Activated T-cell treated with anti-CD3 and anti-CD28 coated beads, Interleukin-2, amount 50 U/mL, for 1 hour (primary cell): ENCODE data around the gene SLC9A3.

Experiments used
- DNase-seq: peaks from one replicate; pipeline ENCODE4 v3.0.0-alpha.2; 2020

Gene SLC9A3

DNA sequence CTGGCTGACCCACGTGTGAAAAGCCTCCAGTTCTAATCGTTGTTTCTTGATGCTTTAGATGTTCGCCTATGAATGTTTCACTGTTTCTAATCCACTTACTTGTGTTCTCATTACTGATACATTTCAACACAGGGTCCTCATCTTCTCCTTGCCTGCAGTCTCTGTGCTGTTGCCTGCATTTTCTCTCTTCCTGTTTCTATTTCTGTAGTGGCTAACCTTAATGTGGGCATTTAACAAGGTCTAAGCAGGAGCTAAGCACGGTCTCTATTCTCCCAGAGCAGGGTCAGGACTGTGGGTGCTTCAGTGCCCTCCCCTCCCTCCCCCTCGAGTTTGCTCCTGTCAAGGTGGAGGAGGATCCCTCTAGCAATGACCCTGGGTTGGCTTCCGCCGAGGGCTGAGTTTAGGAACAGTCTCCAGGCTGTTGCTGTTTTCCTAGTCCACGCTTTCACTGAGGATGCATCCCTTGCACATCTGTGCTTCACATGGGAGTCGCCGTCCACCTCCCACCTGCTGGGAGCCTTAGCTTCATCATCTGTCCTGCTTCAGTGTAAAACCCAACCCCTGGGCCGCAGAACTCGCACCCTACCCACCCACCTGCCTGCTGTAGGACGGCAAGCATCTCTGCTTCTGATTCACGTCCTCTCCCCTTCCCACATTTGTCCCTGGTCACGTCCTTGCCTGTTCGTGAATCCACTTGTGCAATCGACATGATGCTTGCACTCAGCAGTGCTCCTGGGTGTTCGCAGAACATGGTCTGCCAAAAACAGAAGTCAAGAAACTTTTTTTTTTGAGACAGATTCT lies 83.6 kb downstream of the SLC9A3 start:
- DNase-seq: no peak

DNA sequence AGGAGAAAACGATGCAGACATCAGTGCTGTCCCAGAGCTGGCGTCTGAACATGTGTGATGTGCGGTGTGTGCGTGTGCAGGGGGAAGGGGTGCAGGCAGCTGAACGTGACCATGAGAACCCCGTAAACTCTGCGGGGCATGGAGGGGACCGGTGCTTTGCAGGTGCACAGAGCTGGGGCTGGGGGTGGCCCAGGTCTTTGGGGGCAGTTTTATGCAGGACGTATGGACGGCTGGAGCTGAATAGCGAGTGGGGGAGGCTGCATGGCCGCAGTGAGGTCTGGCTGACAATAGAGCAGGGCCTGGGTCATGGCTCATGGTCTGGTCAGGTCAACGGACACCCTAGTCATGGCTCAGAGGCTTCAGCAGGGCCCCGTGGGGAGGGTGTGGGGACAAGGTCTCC lies 84.6 kb downstream of the SLC9A3 start:
- no peak for DNase-seq

DNA sequence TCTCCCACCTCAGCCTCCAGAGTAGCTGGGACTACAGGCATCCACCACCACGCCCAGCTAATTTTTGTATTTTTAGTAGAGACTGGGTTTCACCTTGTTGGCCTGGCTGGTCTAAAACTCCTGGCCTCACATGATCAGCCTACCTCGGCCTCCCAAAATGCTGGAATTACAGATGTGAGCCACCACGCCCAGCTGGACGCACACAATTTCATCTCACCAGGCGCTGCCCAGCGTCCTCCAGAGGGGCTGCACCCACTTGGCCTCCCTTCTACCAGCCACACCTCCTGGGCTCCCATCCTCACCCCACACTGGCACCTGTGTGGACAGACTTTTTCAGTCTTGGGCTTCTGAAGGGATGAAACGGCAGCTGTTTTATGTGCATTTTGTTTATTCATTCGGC lies 85.1 kb downstream of the SLC9A3 start:
- no peak for DNase-seq

- no peak for DNase-seq
Measured at GRCh38 chr5:438481-438981, 85.7 kb downstream of the SLC9A3 start.

DNA sequence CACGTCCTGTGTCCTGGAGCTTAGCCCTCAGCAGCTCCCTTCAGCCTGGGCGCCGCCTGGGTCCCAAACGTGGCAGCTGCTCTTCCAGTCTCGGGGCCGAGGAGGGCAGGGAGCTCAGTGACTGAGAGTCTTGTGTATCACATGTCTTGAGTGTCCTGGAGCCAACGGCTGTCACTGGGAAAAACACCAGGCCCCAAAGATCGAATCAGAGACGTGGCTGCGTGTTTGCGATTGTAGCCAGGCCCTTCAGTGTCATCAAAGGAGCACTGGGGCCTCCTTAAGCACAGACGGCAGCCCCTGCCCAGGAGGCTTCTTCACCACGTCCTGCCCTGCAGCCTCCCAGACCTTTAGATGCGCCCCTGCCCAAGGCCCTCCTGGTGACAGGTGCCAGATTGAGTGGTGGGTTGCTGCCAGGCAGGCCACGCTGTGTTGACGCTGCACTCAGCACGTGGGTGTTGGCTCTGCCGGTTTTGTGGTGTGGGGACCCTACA lies 86.9 kb downstream of the SLC9A3 start:
- no peak for DNase-seq

DNA sequence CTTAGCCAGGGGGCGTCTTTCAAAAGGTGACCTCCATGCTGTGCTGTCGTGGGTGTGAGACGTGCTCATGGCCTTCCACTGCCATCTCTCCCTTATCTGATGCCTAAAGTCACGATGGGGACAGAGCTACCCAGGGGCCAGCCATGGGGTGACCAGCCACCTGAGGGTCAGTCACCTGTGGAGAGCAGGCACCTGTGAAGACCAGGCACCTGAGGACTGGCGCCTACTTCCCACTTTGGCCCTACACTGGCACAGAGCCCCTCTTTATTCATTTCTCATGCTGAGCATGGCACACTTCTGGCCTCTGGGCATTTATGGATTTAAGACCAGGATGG lies 87.6 kb downstream of the SLC9A3 start:
- no peak for DNase-seq

DNA sequence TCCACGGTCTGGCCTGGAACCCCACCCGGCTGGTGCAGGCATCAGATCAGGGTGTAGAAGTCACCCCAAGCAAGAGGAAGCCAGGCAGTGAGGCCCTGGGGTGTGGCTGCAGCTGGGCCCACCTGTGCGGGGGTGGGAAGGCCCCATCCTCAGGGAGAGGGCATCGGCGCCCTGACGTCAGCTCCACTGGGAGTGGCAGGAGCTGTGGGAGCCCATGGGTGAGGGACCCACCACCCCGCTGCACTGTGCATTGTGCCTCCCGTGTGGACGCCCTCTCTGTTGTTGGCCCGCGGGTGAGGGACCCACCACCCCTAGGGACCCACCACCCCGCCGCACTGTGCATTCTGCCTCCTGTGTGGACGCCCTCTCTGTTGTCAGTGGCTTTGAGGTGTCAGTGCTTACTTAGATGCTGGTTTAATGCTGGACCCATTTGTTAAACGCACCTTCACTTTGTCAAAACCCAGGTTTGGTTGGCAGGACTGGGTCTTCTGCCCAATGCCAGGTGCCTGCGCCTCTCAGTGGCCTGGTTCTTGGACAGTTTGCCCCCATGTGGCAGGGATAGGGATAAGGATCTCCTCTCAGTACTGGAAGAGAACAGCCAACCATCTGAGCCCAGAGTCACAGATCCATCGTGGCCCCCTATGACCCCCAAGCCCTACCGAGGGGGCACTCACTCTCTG lies 88.1 kb downstream of the SLC9A3 start:
- DNase-seq: no peak

DNA sequence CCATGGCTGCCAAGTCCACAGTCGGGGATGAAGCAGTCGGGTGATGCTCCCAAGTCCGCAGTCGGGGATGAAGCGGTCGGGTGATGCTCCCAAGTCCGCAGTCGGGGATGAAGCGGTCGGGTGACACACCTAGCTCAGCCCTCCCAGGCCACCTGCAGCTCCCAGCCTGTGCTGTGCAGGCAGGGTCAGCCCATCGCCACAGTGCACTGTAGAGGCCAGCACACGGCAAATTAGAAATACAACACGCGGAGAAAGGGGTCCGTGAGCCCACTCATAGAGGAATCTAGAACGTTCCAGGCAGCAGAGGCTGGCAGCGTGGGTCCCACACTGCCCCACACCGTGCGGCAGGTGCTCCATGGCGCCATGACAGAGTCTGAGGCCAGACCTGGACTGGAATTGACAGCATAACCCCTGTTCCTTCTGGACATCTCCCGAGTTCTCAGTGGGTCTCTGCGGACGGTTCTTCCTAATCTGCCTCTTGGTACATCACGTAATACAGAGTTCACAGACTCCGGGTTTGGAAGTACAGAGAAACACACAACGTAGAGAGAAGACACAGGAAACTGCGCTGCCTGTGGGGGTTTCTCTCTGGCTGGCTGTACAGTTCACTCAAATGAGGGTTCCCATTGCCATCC lies 89.0 kb downstream of the SLC9A3 start:
- peak; percentile 8 for DNase-seq

- peak; percentile 10 for DNase-seq
Measured at GRCh38 chr5:434443-435146, 89.7 kb downstream of the SLC9A3 start.

- peak; percentile 9 for DNase-seq
Measured at GRCh38 chr5:433836-434235, 90.4 kb downstream of the SLC9A3 start.

DNA sequence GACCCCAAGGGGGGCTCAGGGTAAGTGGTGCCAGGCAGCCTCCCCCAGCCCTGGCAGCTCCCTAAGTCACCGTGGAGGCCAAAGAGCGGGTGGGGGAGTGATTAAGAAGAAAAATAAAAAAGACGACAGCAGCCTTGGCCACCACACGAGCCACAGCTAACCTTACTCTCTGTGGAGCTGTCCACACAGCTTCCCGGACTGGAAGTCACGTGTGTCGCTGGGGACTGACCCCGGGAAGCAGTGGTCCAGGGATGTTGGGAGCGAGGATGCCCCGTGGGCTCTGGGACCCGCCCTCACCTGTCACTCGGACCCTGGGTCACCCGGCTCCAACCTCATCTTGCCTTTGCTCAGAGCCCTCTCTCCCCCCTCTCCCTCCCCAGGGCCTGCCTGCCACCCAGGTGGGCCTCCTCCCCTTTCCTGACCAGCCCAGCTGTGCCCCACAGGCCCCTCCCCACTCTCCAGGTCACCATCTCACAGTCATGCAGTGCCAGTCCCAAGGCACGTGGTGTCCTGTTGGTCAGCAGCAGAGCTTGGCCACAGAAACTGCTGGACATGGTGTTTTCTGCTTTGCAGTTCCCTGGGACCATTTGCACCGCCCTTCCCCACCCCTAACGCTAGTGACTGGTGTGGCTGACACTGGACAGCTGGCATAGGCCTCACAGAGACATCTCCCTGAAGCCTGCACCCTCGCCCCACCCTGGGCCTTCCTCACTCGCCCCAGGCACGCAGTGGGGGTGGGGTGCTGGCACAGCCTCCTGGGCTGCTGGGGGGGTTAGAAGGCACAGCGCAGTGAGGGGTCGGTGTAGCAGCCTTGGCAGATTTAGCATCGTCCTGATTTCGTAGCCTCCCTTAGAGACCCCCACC lies 91.1 kb downstream of the SLC9A3 start:
- DNase-seq: peak; percentile 12

DNA sequence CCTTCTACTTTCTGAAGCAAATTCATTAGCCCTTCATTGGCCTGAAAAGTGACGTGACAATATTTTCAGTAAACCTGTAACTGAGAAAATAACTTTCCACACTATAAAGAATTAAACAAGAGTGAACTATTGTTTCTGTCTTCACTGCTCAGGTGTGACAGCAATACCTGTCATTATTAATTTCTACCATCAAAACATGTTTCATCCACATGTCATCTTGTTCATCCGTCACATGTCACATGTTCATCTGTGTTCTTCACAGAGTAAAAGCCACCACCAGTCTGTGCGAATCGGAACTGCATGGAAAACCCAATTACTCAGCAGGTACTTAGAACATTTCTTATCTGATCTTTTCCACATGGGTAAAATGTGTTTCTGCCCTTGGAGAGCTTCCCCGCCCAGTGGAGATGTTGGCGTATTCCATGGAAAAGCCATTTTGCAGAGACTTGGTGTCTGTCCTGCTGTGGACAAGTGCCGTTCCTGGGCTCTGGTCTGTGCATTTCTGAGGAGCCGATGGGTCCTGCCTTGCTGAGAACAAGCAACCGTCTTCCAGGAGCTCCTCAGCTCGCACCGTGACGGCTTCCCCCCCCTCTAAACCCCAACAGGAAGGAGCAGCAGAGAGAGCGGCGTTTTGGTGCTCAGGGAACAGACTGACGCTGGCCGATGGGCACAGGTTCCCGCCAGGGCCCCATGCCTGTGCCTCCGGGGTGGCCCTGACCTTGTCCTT lies 91.9 kb downstream of the SLC9A3 start:
- DNase-seq: peak; percentile 8

- DNase-seq: no peak
Measured at GRCh38 chr5:431711-432050, 92.6 kb downstream of the SLC9A3 start.

- DNase-seq: peak; percentile 37
Measured at GRCh38 chr5:431001-431710, 93.1 kb downstream of the SLC9A3 start.

DNA sequence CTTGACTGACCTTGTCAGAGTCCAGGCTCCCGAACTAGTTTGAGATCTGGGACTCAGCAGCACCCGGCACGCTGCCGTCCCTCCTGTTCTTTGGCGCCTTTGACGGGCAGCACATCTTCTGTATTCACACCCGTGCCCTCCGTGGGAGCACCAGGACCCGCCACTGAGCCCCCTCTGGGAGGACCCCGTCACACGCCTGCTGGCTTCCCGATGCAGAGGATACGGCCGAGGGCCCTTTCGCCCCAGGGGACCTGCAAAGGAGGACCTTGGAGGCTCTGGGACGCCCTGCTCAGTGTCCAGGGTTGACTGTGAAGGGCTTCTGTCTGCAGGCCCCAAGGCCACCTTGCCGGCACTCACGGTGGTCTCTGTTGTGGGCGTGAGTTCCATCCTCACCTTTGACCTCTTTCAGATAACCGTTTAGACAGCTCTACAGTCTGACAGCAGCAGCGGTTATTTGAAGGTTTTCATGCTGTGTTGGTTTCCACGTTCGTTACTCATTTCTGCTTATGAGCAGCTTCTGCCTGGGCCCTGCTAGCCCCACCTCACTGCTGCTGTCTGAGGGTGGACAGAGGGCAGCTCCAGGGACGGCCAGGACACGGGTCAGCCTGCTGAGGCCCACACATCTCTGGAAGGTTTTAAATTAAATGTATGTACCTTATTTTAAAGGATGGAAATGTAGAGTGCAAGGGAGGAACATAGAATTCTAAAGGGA lies 93.9 kb downstream of the SLC9A3 start:
- DNase-seq: peak; percentile 12

DNA sequence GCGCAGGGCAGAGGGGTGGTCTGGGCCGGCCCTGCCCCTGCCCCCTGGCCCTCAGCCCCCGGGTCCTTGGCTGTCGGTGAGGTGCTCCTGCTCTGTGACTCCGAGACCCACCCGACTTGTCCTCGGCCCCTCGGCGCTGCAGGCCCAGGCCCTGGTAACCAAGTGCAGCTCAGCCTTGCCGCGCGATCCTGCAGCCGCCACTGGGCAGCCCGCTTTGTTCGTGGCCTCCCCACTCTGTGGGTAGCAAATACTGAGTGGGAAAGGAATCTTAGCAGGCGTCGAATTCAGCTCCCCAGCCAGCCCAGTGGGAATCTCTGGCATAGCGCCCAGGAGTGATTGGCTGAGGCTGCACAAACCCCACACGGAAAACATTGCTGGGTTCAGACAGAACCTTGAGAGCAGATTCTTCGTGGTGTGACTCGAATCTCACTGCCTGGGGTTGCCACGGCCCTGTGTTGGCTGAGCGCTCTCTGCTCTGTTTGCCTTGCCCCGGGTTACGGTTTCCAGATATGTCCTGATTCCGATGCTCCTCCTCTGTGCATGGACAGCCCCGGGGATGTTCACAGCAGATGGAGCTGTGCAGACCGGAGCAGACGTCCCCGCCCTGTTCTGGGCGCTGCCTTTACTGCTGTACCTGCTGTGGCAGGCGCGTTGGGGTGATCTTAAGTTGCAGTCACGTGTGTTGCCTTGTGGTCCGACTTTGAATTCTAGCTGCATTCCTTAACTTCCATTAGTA lies 94.6 kb downstream of the SLC9A3 start:
- DNase-seq: peak; percentile 10

GRCh38 chr5:428754-429452 lies 95.3 kb downstream of the SLC9A3 start:
- DNase-seq: peak; percentile 10

DNA sequence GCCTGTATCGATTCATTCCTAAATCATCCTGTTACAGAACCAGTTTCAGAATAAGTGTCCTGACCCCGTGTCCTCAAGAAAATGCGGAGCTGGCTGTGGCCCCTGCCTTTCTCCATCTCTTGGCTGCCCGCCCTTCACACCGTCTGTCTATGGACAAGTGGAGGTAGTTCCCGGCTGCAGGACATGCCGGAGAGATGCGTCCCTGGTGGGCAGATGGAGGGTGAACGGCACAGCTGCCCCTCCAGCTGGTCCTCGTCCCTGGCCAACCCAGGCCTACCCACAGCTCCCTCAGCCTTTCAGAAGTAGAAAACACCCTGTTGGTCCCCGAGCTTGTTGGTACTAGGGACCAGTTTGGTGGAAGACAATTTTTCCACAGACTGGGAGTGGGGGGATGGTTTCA lies 96.0 kb downstream of the SLC9A3 start:
- DNase-seq: peak; percentile 5
